GM18517 (cell line): ENCODE results near the gene ARF4.
"Not testable (repeated sequence)": the region's sequence is repeated elsewhere in the genome, so short reads cannot be mapped to it uniquely, and the experiment has no call there.

ENCODE experiments used
- ATAC-seq: cut with Tn5 transposase; IDR thresholded peaks from one replicate; pipeline ENCODE4 v1.9.1; 2021; ENCODE audit warnings: mild to moderate bottlenecking, moderate library complexity; ENCODE audit not compliant: unreplicated experiment

The ARF4 gene

GRCh38 chr3:57597127-57597923, at the start of gene ARF4:
Gene ARF4 (minus strand): TSS chr3:57597344. CDS start chr3:57597140, 204 bp downstream.
- peak; percentile 97 for ATAC-seq

DNA sequence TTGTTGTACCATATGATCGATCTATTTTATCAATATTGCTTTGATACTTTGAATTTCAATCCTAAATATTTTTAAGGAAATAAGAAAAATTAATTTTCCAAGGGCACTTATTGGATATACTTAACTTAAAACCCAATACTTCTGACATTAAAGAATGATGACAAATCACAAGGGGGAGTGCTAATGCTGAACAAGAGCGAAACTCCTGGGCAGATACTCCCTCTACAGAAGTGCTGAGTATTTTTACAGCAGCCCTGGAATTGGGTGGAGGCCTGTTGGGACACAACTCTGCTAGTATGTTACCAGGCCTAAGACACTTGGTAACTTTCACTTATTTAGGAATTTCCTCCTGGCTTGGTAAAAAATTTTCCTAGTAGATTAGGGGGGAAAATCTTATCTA, 49.6 kb upstream of the ARF4 start:
- no peak for ATAC-seq

- no peak for ATAC-seq
Observed at GRCh38 chr3:57644740-57645139, 47.6 kb upstream of the ARF4 start.

DNA sequence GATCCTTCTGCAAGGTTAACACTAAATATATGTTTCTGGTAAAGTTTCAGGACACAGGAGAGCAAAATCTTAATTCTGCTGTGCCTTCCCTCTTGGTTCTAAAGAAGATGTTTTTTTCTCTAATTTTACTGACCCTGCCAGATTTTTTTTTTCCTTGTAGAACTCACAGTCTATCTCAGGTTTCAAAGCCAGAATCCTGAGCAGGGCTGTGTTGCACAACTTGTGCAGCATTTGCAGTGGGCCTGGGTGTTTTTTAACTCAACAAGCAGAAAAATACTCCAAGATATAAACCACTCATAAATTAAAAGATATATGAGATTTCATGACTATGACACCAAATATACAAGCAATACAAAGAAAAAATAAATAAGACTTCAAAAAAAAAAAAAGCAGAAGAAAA, 40.2 kb upstream of the ARF4 start:
- ATAC-seq, result no peak

GRCh38 chr3:57634259-57634658, 37.1 kb upstream of the ARF4 start:
- not testable (repeated sequence) for ATAC-seq

- ATAC-seq, result no peak
Observed at GRCh38 chr3:57627976-57628375, 30.8 kb upstream of the ARF4 start.

DNA sequence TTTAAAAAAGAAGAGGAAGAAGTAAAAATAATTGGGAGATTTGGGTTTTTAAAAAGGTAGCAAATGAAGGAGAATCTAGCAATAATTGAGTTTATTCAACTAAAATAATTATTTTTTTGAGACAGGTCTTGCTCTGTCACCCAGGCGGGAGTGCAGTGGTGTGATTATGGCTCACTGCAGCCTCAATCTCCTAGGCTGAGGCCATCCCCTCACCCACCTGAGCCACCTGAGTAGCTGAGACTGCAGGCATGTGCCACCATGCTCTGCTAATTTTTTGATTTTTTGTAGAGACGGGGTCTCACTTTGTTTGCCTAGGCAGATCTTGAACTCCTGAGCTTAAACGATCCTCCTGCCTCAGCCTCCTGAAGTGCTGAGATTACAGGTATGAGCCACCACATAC, 27.7 kb upstream of the ARF4 start:
- no peak for ATAC-seq

GRCh38 chr3:57622362-57622761, 25.2 kb upstream of the ARF4 start:
- ATAC-seq, result no peak

DNA sequence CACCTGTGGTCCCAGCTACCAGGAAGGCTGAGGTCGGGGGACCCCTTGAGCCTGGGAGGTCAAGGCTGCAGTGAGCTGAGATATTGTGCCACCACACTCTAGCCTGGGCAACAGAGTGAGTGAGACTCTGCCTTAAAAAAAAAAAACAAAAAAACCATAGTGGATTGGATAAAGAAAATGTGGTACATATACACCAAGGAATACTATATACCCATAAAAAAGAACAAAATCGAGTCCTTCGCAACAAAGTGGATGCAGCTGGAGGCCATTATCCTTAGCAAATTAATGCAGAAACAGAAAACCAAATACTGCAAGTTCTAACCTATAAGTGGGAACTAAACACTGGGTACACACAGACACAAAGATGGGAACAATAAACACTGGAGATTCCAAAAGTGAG, 20.6 kb upstream of the ARF4 start:
- no peak for ATAC-seq

GRCh38 chr3:57616233-57616632, 19.1 kb upstream of the ARF4 start:
- no peak for ATAC-seq

- ATAC-seq, result not testable (repeated sequence)
Observed at GRCh38 chr3:57611870-57612269, 14.7 kb upstream of the ARF4 start.

DNA sequence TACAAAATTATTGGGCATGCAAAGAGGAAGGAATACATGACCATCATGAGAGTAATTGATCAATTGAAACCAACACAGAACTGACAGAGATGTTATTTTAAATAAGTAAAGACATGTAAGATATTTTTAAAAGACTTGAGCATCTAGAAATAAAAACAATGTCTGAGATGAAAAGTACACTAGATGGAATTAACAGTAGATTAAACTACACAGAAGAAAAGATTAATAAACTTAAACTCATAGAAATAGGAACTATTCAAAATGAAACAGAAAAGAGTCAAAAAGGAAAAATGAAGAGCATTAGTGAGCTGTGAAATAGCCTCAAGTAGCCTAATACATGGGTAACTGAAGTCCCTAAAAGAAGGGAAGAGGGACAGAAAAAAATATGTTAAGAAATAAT, 8.5 kb upstream of the ARF4 start:
- ATAC-seq, result no peak

DNA sequence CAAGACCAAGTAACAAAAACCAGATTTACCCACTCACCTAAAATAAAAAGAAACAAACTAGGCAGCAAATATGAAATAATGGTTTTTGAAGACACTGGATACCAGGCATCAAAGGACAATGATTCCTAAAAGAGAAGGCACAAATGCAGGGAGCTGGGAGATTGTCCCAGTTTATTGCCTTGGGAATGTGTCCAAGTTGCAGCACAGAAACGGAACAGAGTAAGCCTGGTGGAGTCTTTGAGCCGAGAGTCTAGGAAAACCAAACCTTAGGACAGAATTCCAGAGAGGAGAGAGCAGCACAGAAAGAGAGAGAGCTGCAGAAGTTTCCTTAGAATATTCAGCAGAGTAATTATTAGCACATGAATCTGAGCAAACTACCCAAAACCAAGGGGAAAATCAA, 7.8 kb upstream of the ARF4 start:
- ATAC-seq, result no peak

GRCh38 chr3:57600195-57600594, 3.1 kb upstream of the ARF4 start:
- ATAC-seq, result no peak

- no peak for ATAC-seq
Observed at GRCh38 chr3:57598765-57599360, 1.7 kb upstream of the ARF4 start.

DNA sequence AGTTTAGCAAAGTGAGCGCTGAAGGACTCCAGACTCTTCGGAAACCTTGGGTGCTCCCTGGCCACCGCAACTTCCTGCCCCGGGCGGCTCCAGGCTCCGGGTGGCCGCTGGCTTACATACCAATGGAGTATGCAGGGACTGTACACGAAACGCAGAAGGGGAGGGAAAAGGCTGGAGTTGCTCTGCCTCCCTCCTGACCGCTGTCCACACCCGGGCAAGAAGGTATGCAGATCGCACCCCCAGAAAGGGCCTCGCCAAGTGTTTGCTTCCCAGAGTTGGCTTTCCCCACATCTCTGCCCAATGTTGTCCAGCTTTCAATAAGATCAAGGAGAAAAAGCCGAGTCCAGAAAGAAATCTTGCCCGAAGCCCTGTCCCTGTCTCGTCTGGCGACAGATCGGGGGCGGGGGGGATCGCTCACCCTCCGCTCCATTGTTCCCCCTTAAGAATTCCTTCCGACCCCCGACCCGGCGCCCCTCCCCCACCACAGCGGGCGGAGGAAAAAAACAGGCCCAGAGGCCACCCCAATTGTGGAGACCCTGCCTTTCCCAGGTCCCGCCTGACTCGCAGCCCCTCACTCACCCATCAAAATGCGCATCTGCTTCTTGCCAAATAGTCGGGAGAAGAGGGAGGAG, 533 bp downstream of the ARF4 start:
- no peak for ATAC-seq

DNA sequence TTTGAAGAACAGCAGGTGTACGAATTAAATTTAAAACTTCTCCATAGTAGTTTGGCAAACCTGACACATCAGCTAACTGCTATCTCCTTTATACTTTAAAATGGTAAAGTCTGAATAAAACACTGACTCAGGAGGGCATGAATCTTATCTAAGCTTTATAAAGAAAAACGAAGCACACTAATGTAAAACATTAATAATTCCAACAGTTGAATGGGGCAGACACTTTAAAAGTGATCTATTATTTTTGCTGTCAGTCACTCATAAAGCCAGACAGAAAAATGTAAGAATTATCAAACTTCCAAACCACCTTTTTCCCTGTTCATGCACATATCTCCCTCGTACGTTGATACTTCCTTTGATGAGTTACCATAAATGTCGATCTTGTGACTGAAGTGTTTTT, 2.6 kb downstream of the ARF4 start:
- ATAC-seq, result no peak

DNA sequence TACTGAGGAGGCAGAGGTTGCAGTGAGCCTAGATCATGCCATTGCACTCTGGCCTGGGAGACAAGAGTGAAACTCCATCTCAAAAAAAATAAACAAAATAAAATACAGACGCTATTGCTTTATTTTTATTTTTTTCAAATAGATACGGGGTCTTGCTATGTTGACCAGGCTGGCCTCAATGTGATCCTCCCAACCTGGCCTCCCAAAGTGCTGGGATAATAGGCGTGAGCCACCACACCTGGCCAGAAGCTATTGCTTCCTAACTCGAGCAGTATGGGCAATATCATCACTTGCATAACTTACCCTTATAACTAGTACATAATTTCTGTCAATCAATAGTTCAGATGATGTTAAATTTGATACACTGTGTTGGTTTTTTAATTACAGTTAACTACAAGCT, 3.0 kb downstream of the ARF4 start:
- no peak for ATAC-seq

- no peak for ATAC-seq
Observed at GRCh38 chr3:57592306-57592705, 4.8 kb downstream of the ARF4 start.

DNA sequence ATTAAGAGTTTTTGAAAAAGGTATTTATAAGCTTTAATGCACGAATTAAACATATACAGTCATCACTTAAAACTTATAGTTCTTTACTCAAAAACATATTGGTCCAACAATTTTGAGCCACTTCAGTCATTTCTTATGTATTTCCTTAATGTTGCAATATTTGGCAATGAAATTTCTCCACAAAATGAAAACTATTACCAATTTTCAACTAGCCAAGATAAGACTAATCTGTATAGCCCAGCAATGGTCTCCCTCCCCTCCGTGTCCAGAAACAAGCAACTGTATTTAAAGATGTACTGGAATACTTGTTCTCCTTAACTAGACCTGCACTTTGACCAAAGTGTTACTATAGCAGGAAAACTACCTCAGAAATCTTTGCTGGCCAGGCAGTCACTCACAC, 9.2 kb downstream of the ARF4 start:
- ATAC-seq, result no peak

- no peak for ATAC-seq
Observed at GRCh38 chr3:57586778-57587177, 10.4 kb downstream of the ARF4 start.

DNA sequence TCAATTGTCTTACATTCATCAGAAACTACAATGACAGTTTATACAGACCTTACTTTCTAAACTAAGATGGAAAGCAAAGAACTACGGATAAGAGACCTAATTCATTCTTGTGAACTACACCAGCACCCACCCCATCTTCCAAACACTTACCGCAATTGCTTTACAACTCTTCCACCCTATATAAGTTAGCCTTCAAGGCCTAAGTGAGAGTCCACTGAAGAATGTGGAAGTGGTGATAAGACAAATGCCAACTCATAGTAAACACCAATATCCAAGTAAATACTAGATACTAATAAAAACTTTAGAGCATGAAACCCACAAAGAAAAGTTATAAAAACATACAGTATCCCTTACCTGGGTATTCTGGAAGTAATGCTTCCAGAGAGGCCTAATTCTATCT, 13.6 kb downstream of the ARF4 start:
- no peak for ATAC-seq
